ENCODE measurements around the gene GSX2.
"Not testable (repeated sequence)": the region's sequence is repeated elsewhere in the genome, so short reads cannot be mapped to it uniquely, and the experiment has no call there.

Gene GSX2

DNA sequence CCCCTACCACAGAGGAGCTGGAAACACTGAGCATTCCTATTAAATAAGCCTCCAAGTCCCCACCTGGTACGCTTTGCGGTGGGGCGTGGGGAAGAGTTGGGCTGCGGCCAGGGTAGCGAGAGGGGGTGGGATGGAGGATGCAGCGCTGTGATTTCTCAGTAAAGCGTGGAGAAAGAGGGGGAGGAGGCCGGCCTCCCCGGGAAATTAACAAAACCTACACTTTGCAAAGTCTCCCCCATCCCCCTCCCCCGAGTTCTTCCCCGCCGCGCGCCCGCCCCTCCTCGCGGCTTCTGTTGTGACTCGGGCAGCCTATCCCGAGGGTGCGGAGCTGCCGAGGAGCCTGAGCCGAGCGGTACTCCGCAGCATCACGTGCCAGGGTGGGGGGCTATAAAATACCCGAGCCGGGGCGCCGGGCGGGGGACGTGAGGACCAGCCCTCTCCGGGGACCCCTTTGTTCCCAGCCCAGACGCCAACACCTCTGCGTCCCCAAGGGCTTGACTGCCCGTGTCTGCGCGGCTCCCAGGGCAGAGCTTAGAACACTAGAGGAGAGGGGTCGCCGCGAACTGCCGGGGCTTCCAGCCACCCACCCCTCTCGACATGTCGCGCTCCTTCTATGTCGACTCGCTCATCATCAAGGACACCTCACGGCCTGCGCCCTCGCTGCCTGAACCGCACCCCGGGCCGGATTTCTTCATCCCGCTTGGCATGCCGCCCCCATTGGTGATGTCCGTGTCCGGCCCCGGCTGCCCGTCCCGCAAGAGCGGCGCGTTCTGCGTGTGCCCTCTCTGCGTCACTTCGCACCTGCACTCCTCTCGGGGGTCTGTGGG is at the start of gene GSX2:
Gene GSX2 (plus strand): TSS at position 416 of the 827 bp plus-strand sequence. CDS start 182 bp downstream, at position 598.
- DNase-seq, result no peak

DNA sequence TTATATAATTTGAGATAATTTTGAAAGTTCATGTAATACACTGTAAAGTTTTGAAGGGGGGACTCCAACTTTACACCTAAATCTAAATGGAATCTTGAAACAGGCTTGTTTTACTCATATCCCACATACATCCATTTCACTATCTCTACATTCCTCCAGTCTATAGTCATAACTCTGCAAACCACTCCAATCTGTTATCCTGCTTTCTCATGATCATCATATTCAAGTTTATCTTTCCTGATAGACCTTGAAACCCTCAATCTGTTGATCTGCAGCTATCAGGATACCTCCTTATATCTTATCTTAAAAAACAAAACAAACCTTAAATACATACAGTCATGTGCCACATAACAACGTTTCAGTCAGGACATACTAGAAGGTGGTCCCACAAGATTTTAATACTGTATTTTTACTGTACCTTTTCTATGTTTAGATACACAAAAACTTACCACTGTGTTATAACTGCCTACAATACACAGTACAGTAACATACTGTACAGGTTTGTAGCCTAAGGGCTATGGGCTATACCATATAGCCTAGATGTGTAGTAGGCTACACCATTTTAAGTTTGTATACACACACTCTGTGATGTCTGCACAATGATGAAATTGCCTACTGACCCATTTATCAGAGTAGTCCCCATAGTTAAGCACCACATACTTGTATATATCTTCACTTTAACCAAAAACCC is 49.6 kb upstream of the GSX2 start:
- no peak for DNase-seq

DNA sequence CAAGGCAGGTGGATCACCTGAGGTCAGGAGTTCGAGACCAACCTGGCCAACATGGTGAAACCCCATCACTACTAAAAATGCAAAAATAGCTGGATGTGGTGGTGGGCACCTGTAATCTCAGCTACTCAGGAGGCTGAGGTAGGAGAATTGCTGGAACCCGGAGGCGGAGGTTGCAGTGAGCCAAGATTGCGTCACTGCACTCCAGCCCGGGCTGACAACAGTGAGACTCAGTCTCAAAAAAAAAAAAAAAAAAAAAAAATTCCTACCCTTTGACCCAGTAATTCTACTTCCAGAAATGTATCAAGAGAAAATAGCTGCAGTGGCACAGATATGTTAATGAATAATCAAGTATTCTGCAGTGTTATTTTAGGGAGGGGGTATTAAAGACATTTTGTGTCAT is 46.6 kb upstream of the GSX2 start:
- DNase-seq, result not testable (repeated sequence)

- DNase-seq, result no peak
Observed at GRCh38 chr4:54054501-54054900, 45.5 kb upstream of the GSX2 start.

GRCh38 chr4:54055494-54055893 is 44.5 kb upstream of the GSX2 start:
- no peak for DNase-seq

GRCh38 chr4:54056360-54056759 is 43.6 kb upstream of the GSX2 start:
- DNase-seq, result no peak

DNA sequence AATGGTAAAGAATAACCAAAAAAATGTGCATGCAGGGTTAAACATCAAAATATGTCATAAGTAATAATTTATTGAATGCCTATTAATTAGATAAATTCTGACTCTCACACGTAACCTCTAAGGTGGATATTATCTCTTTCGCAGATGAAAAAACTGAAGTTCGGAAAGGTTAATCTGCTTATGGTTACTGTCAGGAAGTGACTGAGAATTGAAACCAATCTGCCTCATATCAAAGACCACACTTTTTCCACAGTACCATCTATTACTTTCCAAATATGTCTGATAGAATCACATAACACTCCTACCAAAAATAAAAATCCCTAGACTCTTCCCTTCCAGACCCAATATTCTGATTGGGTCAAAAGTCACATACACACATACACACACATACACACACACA is 41.8 kb upstream of the GSX2 start:
- DNase-seq, result peak; percentile 56

GRCh38 chr4:54060116-54060515 is 39.8 kb upstream of the GSX2 start:
- DNase-seq, result no peak

GRCh38 chr4:54061067-54061466 is 38.9 kb upstream of the GSX2 start:
- no peak for DNase-seq

DNA sequence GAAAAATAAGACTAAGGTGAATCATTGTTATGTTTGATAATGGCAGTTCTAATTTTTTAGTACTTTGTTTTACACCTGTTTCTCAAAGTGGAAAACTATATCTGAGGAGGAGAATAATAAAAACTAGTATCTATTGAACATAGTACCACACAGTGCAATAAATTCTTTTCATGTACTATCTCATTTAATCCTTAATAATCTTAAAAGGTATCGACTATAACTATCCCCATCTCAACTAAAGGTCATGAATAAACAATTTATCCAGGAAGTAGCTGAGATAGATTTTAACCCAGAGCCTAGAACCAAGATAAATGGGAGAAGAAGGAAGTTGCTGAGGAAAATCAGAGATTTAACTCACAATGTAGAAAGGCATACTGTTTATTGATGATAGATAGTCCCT is 38.1 kb upstream of the GSX2 start:
- no peak for DNase-seq

DNA sequence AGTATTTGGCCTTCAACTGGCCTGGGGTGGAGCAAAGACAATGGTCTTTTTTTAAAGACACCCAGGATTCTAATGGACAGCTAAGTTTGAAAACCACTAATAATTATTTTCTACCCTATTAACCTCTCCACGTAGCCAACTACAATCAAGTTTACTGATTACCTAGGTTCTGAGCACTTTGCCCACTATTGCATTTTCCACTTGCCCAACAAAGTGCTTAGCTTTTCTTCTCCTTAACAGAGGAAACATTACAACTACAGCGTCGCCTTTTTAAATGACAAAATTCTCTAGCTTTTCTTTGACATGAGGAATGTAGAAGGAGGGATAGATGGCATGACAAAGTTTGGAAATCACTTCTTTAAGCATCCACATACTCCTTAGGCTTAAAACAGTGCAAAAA is 37.6 kb upstream of the GSX2 start:
- no peak for DNase-seq

DNA sequence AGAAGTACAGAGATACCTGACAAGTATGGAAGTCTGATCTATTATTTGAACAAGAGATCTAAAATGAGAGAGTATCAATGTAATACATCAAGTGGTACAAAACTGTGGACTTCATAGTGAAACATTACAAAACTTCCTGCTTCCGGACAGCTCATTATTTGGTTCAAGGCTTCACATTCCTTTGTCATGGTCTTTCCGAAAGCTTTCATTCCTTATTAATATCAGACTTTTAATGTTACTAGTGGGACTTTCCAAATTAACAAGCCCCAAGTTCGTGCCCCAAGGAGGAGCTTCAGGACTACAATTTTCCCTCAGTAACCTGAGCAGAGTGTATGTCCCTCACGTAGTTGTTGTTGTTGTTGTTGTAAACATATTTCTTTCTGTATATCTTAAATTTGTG is 36.7 kb upstream of the GSX2 start:
- DNase-seq, result peak; percentile 71

GRCh38 chr4:54063737-54064316 is 36.1 kb upstream of the GSX2 start:
- DNase-seq, result peak; percentile 13

- DNase-seq, result peak; percentile 97
Observed at GRCh38 chr4:54064317-54065111, 35.4 kb upstream of the GSX2 start, which contains the start of gene CHIC2. Gene CHIC2, minus strand, starts transcription at chr4:54064605. Its CDS starts 305 bp downstream, at chr4:54064300.

GRCh38 chr4:54065282-54066087 is 34.5 kb upstream of the GSX2 start:
- no peak for DNase-seq

DNA sequence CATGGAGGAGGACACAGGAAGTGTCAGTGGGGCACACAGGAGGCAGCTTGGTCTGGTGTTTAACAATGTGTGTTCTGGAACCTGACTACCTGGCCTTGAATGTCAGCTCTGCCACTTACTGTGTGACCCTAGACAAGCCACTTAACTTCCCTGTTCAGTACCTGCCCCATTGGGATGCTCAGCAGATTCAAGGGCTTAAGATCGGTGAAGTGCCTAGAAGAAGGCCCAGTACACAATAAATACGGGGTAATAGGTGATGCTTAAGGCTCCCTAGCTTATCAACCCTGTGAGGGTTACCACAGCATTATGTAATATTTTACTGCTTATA is 33.9 kb upstream of the GSX2 start:
- no peak for DNase-seq

GRCh38 chr4:54066718-54067129 is 33.2 kb upstream of the GSX2 start:
- no peak for DNase-seq

GRCh38 chr4:54067166-54067565 is 32.8 kb upstream of the GSX2 start:
- no peak for DNase-seq

- DNase-seq, result no peak
Observed at GRCh38 chr4:54073271-54073880, 26.6 kb upstream of the GSX2 start.

GRCh38 chr4:54074381-54074780 is 25.6 kb upstream of the GSX2 start:
- DNase-seq, result no peak

DNA sequence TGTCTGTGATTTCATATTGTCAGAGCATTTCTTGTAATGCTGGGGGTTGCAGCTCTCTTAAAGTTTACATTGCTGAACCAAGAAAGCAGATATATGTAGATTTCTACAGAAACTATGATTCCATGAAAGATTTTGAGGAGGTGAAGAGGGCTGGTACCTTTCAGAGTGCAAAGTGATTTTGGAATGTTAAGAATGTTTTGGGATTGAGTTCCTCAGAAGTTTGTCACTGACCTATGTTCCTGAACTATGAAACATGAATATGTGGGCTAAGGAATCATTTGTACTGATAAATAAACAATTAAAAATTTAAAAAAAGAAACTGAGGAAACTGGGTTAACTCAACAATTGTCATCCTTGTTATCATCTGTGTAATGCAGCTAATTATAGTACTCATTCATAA is 23.3 kb upstream of the GSX2 start:
- DNase-seq, result no peak

- no peak for DNase-seq
Observed at GRCh38 chr4:54077812-54078211, 22.2 kb upstream of the GSX2 start.

Measured in activated CD4-positive, alpha-beta T cell treated with anti-CD3 and anti-CD28 coated beads, Interleukin-10, Interleukin-2, amounts not matched to agents 100 ng/mL and 50 ng/mL, durations not matched to agents 16 hours and 8 hours (primary cell).